ENCODE results near the gene RFPL1.

The RFPL1 gene

DNA sequence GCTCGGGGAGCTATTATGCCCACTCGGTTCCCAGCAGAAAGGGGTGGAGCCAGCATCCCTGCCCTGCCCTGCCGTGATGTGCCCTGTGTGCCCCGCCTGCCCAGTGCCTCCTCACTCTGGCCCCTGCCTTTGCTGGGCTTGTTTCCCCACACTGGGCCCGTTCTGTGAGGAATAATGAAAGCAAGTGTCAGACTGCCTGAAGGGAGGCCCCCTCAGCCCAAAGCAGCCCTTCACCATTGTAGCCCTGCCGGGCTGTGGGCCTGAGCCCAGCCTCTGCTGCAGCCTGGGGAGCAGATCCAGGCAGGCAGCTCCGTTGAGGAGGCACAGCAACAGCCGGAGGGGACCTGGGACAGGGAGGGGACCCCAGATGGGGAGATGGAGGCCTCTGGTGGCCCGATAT, 21.4 kb downstream of the RFPL1 start:
- H3K27ac ChIP-seq: no peak overlapping the region
- TF ChIP-seq, protein P1, sequence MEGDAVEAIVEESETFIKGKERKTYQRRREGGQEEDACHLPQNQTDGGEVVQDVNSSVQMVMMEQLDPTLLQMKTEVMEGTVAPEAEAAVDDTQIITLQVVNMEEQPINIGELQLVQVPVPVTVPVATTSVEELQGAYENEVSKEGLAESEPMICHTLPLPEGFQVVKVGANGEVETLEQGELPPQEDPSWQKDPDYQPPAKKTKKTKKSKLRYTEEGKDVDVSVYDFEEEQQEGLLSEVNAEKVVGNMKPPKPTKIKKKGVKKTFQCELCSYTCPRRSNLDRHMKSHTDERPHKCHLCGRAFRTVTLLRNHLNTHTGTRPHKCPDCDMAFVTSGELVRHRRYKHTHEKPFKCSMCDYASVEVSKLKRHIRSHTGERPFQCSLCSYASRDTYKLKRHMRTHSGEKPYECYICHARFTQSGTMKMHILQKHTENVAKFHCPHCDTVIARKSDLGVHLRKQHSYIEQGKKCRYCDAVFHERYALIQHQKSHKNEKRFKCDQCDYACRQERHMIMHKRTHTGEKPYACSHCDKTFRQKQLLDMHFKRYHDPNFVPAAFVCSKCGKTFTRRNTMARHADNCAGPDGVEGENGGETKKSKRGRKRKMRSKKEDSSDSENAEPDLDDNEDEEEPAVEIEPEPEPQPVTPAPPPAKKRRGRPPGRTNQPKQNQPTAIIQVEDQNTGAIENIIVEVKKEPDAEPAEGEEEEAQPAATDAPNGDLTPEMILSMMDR (IDR thresholded peaks at IDR 0.05): no peak
- H3K4me1 ChIP-seq: no peaks in the 10 kb centered on the region

DNA sequence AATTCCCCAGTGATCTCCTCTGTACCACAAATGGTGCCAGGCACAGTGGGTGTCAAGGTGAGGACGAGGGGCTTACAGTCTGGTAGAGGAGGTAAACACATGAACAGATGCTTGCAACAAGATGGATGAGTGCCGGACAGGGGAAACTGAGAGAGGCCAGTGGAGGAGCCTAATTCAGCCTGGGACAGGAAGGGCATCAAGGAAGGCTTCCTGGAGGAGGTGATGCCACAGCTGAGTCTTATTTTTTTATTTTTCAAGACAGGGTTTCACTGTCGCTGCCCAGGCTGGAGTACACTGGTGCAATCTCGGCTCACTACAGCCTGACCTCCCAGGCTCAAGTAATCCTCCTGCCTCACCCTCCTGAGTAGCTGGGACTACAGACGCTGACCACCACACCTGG, 22.9 kb downstream of the RFPL1 start:
- H3K9me3 ChIP-seq (ENCODE audit: control insufficient read depth, low read length): no peaks in the 10 kb centered on the region
- no peak overlapping the region for H3K9ac ChIP-seq
- no peaks in the 10 kb centered on the region for H3K27me3 ChIP-seq (ENCODE audit: control insufficient read depth, insufficient read depth, low read length)
- no peaks in the 10 kb centered on the region for H3K4me1 ChIP-seq
- H3K4me2 ChIP-seq (ENCODE audit: low read length): no peak overlapping the region
- H3K27ac ChIP-seq: no peak overlapping the region
- no peaks in the 10 kb centered on the region for H3K36me3 ChIP-seq (ENCODE audit: control insufficient read depth, insufficient read depth, low read length)
- TF ChIP-seq, protein P1 (IDR thresholded peaks at IDR 0.05): no peak
- H2AFZ ChIP-seq: no peak overlapping the region
- no peak overlapping the region for H3K4me3 ChIP-seq (ENCODE audit: low read depth, low read length)
- no peaks in the 10 kb centered on the region for H3K79me2 ChIP-seq

More for the DNA sequence above, 21.4 kb downstream of the RFPL1 start:
- Histone ChIP-seq H3K9ac (no peak overlapping the region), H3K4me2 (ENCODE audit: low read length) (no peak overlapping the region), H3K79me2 (no peaks in the 10 kb centered on the region), H2AFZ (no peak overlapping the region), H3K36me3 (ENCODE audit: control insufficient read depth, insufficient read depth, low read length) (no peaks in the 10 kb centered on the region), H3K9me3 (ENCODE audit: control insufficient read depth, low read length) (no peaks in the 10 kb centered on the region), H3K27me3 (ENCODE audit: control insufficient read depth, insufficient read depth, low read length) (no peaks in the 10 kb centered on the region), H3K4me3 (ENCODE audit: low read depth, low read length) (no peak overlapping the region)

DNA sequence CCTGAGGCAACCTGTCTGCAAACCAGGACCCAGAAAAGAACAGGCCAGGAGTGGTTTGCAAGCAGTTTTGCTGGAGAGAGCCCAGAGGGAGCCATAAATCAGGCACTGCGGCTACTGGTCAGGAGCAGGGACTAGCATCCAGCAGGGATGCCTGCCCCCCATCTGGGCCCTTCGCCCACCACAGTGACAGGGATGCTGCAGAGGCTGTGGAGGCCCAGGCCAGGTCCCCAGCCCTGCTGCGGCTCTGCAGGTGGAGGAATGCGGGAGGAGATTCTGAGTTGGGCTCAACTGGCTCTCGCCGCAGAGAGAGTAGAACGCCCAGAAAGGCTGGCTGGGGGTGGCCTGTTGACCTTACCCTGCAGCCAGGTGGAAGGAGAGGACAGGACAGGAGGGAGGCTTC, 25.2 kb downstream of the RFPL1 start:
- Histone ChIP-seq H3K4me3 (ENCODE audit: low read depth, low read length) (no peak overlapping the region), H3K27ac (no peak overlapping the region), H2AFZ (no peak overlapping the region), H3K79me2 (no peaks in the 10 kb centered on the region), H3K9ac (no peak overlapping the region), H3K4me1 (no peaks in the 10 kb centered on the region), H3K4me2 (ENCODE audit: low read length) (no peak overlapping the region), H3K36me3 (ENCODE audit: control insufficient read depth, insufficient read depth, low read length) (no peaks in the 10 kb centered on the region), H3K9me3 (ENCODE audit: control insufficient read depth, low read length) (no peaks in the 10 kb centered on the region), H3K27me3 (ENCODE audit: control insufficient read depth, insufficient read depth, low read length) (no peaks in the 10 kb centered on the region)
- TF ChIP-seq, protein P1 (IDR thresholded peaks at IDR 0.05): no peak

DNA sequence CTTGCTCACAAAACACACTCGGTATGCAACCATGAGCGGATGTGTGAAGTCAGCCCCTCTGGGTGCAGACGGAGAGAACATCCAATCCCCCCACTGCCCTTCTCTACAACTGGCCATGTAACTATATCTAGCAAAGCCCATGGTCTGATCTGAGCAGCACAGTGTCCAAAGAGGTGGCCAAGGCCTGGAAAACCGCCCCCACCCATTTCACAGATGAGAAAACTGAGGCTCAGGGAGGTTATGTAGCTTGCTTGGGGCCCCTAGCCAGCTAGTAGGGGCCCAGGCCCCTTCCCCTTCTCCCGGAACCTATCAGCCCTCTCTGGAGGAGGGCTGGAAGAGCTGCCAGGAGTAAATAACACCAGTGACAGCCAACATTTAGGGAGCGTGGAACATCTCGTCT, 26.2 kb downstream of the RFPL1 start:
- no peak overlapping the region for H3K4me2 ChIP-seq (ENCODE audit: low read length)
- no peak overlapping the region for H2AFZ ChIP-seq
- no peaks in the 10 kb centered on the region for H3K79me2 ChIP-seq
- H3K4me3 ChIP-seq (ENCODE audit: low read depth, low read length): no peak overlapping the region
- H3K36me3 ChIP-seq (ENCODE audit: control insufficient read depth, insufficient read depth, low read length): no peaks in the 10 kb centered on the region
- H3K4me1 ChIP-seq: no peaks in the 10 kb centered on the region
- H3K9me3 ChIP-seq (ENCODE audit: control insufficient read depth, low read length): no peaks in the 10 kb centered on the region
- no peak overlapping the region for H3K27ac ChIP-seq
- TF ChIP-seq, protein P1 (IDR thresholded peaks at IDR 0.05): no peak
- no peaks in the 10 kb centered on the region for H3K27me3 ChIP-seq (ENCODE audit: control insufficient read depth, insufficient read depth, low read length)
- H3K9ac ChIP-seq: no peak overlapping the region

DNA sequence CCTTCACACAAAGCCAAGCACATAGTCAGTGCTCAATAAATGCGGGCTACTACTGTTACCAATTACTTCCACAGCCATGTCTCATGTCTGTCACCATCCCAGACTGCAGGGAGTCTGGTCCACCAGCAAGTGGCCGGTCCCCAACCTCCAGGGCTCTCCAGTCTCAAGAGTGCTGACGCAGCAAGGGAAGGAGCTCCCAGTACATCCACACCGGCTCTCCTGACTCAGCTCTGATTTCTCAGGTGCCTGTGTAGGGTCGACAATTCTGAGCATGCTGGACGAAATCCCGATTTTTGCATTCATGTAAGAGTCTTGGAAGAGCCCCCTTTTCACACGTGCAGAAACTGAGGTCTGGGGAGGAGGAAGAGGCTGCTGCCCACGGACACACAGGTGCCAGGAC, 31.4 kb downstream of the RFPL1 start:
- Histone ChIP-seq H3K79me2 (no peaks in the 10 kb centered on the region), H3K4me3 (ENCODE audit: low read depth, low read length) (no peak overlapping the region)

More for the DNA sequence above, 31.4 kb downstream of the RFPL1 start:
- TF ChIP-seq, protein P1 (IDR thresholded peaks at IDR 0.05): no peak
- Histone ChIP-seq H3K4me1 (no peaks in the 10 kb centered on the region), H2AFZ (peak overlapping the region; percentile 74), H3K4me2 (ENCODE audit: low read length) (peak overlapping the region; percentile 46), H3K9me3 (ENCODE audit: control insufficient read depth, low read length) (no peaks in the 10 kb centered on the region), H3K27me3 (ENCODE audit: control insufficient read depth, insufficient read depth, low read length) (no peaks in the 10 kb centered on the region), H3K9ac (no peak overlapping the region), H3K36me3 (ENCODE audit: control insufficient read depth, insufficient read depth, low read length) (no peaks in the 10 kb centered on the region), H3K27ac (no peak overlapping the region)
